GM19023 (cell line): Measurements from ENCODE around the gene RNU6-7.

Experiments
- ATAC-seq: cut with Tn5 transposase; IDR thresholded peaks from one replicate; pipeline ENCODE4 v1.9.1; 2021; ENCODE audit warnings: mild to moderate bottlenecking, moderate library complexity; ENCODE audit not compliant: unreplicated experiment

RNU6-7 gene

DNA sequence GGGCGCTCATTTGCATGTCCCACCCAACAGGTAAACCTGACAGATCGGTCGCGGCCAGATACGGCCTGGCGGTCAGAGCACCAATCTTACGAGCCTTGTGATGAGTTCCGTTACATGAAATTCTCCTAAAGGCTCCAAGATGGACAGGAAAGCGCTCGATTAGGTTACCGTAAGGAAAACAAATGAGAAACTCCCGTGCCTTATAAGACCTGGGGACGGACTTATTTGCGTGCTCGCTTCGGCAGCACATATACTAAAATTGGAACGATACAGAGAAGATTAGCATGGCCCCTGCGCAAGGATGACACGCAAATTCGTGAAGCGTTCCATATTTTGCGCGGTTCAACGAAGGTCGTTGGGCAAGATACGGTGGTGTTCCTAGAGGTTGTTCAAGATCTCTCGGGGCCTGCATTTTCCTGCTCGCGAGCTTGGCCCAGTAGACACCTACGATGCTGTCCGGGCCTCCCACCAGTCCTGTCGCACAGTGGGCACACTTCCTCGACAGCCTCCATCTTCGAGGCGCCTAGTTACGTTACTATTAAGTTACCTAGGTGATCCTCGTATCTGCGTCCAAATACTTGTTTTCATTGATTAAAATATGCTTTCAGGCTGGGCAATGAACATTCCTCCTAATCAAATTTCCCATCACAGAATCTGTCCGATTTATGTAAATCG is at the start of gene RNU6-7:
Gene RNU6-7 (plus strand): TSS at position 230 of the 675 bp plus-strand sequence.
- no peak for ATAC-seq

GRCh38 chr14:32166029-32166428 is 35.8 kb upstream of the RNU6-7 start:
- no peak for ATAC-seq

GRCh38 chr14:32166924-32167323 is 34.9 kb upstream of the RNU6-7 start:
- no peak for ATAC-seq

- ATAC-seq = no peak
Measured at GRCh38 chr14:32167907-32168306, 33.9 kb upstream of the RNU6-7 start.

- ATAC-seq = no peak
Measured at GRCh38 chr14:32169191-32169590, 32.7 kb upstream of the RNU6-7 start.

- ATAC-seq = no peak
Measured at GRCh38 chr14:32171469-32171868, 30.4 kb upstream of the RNU6-7 start.

- no peak for ATAC-seq
Measured at GRCh38 chr14:32183151-32184058, 18.4 kb upstream of the RNU6-7 start.

DNA sequence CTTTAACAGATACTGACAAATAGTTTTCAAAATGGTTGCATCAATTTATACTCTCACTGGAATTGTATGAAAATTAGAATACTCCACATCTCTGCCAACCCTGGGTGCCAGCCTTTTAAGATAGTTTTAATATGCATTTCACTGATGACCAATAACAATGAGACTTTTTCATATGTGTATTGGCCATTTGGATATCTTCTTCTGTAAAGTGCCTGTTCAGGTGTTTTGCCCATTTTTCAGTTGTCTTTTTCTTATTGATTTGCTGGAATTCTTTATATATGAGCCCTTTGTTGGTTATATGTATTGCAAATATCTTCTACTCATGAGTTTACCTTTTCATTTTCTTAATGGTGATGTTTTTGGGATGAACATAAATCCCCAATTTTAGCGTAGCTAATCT is 16.7 kb upstream of the RNU6-7 start:
- ATAC-seq = no peak

DNA sequence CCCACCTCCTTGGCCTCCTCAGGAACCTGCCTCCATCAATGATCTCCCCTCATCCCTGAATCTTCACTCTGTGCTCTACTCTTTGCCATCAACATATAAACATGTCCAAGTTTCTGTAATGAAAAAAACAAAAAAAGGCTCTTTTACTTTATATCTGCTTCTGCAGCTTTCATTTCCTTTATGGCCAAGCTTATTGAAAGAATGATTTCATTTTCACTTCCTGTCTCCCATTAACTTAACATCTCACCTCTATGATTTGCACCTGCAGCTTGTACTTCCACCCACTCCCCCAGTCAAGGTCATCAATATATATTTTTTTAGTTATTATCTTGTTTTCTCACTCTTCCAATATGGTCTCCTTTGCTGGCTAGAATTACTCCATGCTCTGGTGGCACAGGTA is 15.6 kb upstream of the RNU6-7 start:
- ATAC-seq = no peak

DNA sequence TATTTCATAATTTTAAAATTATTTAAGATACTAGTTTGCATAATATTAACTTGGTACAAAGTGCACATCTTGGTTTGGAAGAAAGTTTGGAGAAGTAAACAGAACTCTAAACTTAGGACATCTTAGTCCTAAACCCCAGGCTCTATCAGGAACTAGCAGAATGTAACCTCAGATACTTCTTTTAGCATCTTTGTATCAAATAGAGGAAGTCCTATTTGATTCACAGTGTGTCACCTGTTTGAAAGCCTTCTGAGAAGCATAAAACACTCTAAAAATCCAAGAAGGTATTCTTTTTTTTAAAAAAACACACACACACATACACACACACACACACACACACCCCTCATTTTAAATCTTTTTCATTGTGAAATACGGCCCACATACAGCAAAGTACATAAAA is 12.0 kb upstream of the RNU6-7 start:
- ATAC-seq = no peak

DNA sequence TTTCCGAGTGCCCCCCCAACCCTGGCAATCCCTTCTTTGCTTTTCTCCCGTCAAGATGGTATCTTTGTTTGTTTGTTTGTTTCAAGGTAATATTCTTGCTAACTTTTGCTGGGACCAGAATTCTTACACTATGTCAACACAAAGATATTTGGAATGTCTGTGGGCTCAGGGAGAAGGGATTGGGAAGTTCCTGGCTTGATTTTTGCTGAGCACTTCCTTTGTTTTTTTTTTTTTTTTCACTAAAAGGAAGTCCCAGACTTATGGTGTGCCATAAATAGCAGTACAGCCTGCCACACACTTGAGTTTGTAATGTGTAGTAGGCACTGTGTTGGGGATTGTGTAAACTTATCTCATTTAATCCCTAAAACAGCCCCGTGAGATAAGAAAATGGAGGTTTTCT is 11.2 kb upstream of the RNU6-7 start:
- ATAC-seq = no peak

DNA sequence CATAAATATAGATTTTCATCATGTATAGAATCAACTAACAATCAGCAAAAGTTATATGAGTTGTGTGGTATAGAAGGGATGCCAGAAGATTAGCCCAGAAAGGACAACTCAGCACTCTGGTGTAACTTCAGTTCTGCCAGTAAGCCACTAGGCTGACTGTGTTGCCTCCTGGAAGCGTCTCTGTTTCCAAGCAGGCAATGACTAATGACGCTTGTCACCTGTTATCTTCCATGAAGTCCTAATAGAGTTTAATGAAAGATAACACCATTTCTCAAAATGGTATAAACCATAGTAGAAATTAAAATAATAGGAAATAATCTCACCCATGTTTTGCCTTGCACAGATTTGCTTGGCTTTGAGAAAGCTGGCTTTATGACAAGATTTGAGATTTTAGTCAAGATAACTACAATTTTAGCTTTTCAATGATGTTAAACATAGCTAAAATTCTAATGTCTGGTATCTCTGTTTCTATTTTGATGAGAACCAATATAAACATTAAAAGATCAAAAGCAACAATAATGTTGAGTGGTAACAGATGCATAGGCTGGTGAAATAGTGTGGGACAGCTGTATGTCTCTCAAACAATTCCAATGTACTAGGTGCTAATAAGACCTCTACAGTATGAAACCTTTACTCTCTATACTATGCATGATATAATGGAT is 9.0 kb upstream of the RNU6-7 start:
- no peak for ATAC-seq

- ATAC-seq = no peak
Measured at GRCh38 chr14:32193532-32193931, 8.3 kb upstream of the RNU6-7 start.

DNA sequence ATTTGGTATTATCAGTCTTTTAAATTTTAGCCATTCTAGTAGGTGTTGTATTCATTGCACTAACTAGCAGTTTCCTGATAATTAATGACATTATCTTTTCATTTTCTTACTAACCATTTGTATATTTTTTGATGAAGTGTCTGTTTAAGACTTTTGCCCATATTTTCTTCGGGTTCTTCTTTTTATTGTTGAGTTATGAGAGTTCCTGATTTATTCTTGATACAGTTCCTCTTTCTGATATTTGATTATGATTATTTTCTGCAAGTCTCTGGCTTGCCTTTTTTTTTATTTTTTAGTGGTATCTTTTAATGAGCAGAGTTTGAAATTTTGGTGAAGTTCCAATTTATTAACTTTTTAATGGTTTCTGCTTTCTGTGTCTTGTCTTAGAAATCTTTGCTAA is 6.2 kb upstream of the RNU6-7 start:
- ATAC-seq = no peak

DNA sequence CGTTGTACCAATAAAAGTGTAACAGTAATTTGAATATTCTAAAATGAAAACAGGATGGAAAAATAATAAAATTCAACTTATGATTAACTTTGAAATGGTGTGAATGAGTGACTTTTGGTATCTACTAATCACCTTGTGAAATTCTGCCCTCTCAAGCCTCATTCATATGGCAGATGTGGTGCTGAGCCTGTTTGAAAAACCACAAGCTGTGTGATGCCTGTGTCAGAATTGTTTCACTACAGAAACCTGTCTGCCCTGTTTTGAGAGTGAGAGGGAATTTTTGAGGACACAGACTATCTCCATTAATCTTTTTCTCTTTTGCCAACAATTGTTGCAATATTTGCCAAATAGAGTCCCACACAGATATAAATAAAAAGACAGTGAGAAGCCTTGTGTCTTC is 3.9 kb upstream of the RNU6-7 start:
- no peak for ATAC-seq

GRCh38 chr14:32200368-32201192 is 1.3 kb upstream of the RNU6-7 start:
- ATAC-seq = peak; percentile 4

DNA sequence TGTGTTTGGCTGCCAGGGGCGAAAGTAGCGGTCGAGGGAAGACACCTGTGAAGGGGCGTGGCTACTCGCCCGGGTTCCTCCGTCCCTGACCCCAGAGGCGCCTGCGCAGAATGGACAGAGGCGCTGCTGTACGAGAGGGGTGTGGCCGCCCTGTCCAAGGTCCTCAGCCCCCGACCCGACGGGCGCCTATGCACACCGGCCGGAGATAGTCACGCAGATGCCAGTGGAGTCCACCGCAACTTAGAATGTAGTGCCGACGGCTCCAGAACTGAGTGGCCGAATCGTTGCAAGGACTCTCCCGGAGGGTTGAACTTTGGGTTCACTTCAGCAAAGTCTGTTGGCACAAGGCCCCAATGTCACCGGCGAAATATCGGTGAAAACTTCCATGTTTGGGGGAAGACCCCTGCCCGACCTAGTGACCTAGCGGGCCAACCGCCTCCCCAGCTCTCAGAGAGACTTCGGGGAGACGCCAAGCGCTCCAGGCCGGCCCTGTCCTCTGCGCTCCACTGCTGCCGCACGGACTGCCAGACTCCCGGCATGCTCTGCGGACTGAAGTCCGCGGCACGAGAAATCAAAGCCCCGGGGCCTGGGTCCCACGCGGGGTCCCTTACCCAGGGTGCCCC is 541 bp upstream of the RNU6-7 start:
- peak; percentile 70 for ATAC-seq

GRCh38 chr14:32202491-32202997 is 699 bp downstream of the RNU6-7 start:
- no peak for ATAC-seq

GRCh38 chr14:32202998-32203882 is 1.4 kb downstream of the RNU6-7 start, which contains the start of gene RNU6-8:
Gene RNU6-8 (minus strand): TSS chr14:32203269.
- peak; percentile 67 for ATAC-seq
